ENCODE results near the gene SULT2A1.

SULT2A1 gene

DNA sequence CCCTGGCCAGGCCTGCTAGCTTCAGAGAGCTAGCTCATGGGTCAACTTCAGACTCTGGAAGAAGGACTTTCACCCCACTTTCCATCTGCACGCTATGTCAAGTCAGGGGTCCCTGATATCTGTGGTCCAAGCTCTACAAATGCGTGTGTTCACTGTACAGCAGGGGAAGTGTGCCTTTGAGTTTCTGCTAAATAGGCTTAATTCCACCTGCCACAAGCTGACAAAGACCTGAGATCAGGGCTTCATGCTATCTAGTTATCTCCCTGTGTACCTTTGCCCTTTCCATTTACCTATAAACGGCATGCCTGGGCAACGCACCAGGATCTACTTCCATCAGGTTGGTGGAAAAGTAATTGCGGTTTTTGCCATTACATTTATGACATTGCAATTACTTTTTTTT, 10.7 kb upstream of the SULT2A1 start:
- TF ChIP-seq, protein P1, sequence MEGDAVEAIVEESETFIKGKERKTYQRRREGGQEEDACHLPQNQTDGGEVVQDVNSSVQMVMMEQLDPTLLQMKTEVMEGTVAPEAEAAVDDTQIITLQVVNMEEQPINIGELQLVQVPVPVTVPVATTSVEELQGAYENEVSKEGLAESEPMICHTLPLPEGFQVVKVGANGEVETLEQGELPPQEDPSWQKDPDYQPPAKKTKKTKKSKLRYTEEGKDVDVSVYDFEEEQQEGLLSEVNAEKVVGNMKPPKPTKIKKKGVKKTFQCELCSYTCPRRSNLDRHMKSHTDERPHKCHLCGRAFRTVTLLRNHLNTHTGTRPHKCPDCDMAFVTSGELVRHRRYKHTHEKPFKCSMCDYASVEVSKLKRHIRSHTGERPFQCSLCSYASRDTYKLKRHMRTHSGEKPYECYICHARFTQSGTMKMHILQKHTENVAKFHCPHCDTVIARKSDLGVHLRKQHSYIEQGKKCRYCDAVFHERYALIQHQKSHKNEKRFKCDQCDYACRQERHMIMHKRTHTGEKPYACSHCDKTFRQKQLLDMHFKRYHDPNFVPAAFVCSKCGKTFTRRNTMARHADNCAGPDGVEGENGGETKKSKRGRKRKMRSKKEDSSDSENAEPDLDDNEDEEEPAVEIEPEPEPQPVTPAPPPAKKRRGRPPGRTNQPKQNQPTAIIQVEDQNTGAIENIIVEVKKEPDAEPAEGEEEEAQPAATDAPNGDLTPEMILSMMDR (IDR thresholded peaks at IDR 0.05; ENCODE audit: control extremely low read depth, extremely low read depth, low read depth, missing control alignments) = no peak
- ChIA-PET POLR2A (no interaction called here), CTCF (interaction anchor here (1.0 kb wide), 1 partner anchor 28 kb away, joined by 3 read pairs; no protein-coding TSS in a partner anchor)
- DNase-seq (ENCODE audit: extremely low spot score) = no peak

DNA sequence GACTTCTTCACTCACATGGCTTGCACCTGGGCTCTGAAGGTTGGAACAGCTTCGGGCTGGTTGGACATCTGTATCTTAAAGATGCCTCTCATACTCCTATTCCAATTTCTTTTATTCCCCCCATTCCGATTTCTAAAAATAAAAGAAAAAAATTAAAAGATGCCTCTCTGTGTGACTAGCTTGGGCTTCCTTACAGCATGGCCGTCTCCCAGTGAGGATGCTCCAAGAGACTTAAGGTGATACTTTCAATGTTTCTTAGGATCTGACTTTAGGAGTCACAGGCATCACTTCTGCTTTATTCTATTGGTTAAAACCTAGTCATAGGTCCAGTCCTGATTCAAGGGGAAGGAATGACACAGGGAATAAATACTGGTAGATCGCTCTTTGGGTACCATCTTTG, 9.9 kb upstream of the SULT2A1 start:
- ChIA-PET CTCF (interaction anchor here (1.0 to 1.3 kb wide), 2 partner anchors 27 kb away, joined by 3 read pairs; no protein-coding TSS in a partner anchor), POLR2A (no interaction called here)
- no peak for DNase-seq (ENCODE audit: extremely low spot score)

DNA sequence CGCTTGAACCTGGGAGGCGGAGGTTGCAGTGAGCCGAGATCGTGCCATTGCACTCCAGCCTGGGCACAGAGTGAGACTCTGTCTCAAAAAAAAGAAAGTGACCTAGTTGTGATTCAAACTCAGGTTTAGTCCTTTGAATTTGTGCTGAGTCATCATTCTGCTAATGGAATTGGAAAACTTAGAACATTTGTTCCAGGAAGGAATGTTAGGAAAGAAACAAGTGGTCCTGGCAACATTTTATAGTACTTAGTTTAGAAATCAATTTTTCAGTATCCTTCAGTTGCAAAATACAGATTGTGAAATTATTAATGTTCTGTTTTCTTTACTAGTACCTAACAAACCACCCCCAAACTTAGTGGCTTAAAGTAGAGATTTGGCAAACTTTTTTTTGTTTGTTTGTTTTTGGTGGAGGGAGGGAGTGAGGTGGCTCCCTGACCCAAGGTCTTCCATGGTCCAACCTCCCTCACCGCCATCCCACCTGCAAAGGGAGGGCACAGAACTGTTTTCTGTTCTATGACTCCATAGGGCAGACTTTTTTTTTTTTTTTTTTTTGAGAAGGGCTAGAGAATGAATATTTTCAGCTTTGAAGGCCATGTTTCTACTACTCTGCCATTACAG, 9.2 kb upstream of the SULT2A1 start:
- CTCF ChIA-PET = interaction anchor here (1.3 kb wide), 1 partner anchor 26 kb away, joined by 3 read pairs; no protein-coding TSS in a partner anchor
- no peak for DNase-seq (ENCODE audit: extremely low spot score)
- TF ChIP-seq, protein P1 (IDR thresholded peaks at IDR 0.05; ENCODE audit: control extremely low read depth, extremely low read depth, low read depth, missing control alignments) = no peak
- POLR2A ChIA-PET = no interaction called here

More for the DNA sequence above, 9.9 kb upstream of the SULT2A1 start:
- TF ChIP-seq, protein P1 (IDR thresholded peaks at IDR 0.05; ENCODE audit: control extremely low read depth, extremely low read depth, low read depth, missing control alignments) = no peak

DNA sequence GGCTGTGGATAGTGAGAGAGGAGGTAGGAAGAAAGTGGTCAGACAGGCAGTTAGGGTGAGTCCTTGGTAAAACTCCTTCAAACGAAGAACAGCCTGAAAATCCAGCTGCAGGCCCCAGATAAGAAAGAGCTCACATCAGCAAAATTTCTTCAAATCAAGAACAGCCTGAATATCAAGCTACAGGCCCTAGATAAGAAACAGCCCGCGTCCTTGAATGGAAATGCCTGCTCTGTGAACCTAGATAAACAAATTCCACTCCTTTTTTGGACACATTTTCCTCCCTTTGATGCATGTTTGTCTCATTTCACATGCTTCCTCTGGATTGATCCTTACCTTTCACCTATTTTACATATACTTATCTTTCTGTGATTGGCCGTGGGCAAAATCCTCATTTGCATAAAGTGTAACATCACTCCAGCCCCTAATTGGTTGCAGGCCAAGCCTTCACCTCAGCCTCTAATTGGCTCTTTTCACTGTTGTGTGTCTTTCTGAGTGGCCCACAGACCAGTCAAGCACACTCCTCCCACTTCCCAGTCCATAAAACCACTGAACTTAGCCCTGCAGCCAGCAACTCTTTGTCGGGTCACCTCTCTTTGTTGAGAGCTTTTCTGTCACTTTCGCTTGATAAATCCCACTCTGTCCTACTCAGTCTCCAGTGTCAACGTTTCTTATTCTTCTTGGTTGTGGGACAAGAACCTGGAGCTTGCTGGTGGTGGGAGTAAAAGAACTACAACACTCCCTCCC, 6.0 kb upstream of the SULT2A1 start:
- TF ChIP-seq, protein P1 (IDR thresholded peaks at IDR 0.05; ENCODE audit: control extremely low read depth, extremely low read depth, low read depth, missing control alignments) = no peak
- ChIA-PET CTCF (interaction anchor here (1.2 to 1.6 kb wide), 2 partner anchors 23 to 216 kb away, joined by 3 to 4 read pairs; no protein-coding TSS in a partner anchor), POLR2A (no interaction called here)
- no peak for DNase-seq (ENCODE audit: extremely low spot score)

DNA sequence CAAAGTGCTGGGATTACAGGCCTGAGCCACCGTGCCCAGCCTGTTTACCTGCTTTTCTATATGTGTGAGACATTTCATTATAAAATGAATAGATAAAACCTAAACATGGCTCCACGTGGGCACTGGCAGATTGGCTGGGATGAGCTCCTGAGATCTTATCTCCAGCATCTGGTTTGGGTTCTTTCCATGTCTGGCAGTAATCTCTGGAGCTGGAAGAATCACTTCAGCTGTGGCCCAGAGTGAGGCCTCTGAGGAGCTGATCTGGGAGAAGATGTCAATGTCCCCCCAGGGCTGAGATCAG, 5.5 kb upstream of the SULT2A1 start:
- ChIA-PET CTCF (interaction anchor here (1.6 kb wide), 1 partner anchor 217 kb away, joined by 3 read pairs; no protein-coding TSS in a partner anchor), POLR2A (no interaction called here)
- TF ChIP-seq, protein P1 (IDR thresholded peaks at IDR 0.05; ENCODE audit: control extremely low read depth, extremely low read depth, low read depth, missing control alignments) = no peak
- no peak for DNase-seq (ENCODE audit: extremely low spot score)

DNA sequence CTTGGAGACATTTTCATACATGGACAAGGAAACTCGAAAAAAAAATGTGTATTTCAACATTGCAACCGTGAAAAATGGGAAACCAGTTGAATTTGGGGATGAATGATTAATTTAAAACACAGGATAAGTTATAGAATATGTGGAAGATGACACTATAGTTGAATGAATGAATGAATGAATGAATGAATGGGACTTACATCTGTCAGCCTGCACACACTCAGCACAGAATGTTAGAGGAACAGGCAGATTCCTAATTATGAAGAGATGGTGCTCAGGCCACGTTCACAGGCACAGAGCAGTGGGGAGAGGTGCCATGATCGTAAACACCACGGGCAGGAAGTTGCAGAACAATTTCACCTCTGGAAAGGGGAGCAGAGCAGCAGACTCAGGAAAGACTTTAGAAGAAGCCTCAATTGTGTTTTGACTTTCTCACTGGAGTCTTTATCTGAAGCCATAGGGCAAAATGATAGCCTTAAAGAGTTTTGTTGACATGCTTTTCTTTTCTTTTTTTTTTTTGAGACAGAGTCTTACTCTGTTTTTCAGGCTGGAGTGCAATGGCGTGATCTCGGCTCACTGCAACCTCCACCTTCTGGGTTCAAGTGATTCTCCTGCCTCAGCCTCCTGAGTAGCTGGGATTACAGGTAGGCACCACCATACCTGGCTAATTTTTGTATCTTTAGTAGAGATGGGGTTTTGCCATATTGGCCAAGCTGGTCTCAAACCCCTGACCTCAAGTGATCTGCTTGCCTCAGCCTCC, 4.9 kb upstream of the SULT2A1 start:
- POLR2A ChIA-PET = no interaction called here
- no peak for DNase-seq (ENCODE audit: extremely low spot score)
- TF ChIP-seq, protein P1 (IDR thresholded peaks at IDR 0.05; ENCODE audit: control extremely low read depth, extremely low read depth, low read depth, missing control alignments) = no peak
- CTCF ChIA-PET = no interaction called here

All from GM10248 (cell line).